T-helper 17 cell (primary cell): ENCODE data around the gene CCDC186. TPM values are rescaled to one million over a fixed set of nuclear protein-coding genes. Genes with fewer than 3 reads are reported as not detected.
A peak's percentile ranks its signal among the peaks of the same experiment; 100 is the strongest.

Experiments
- ATAC-seq: fragments of 150-1000 bp; cut with Tn5 transposase; 2 replicates; pipeline ENCODE4 v1.10.0; 2021; ENCODE audit warnings: mild to moderate bottlenecking, moderate library complexity
- DNase-seq, 3 donors: peaks; one replicate each; pipeline versions ENCODE4 v3.0.0 to v3.0.0-alpha.2; 2020 to 2021
- H3K9me3 ChIP-seq: one replicate; pipeline ENCODE4 v1.7.0; 2013; ENCODE audit warnings: low read length, mild to moderate bottlenecking; ENCODE audit not compliant: control insufficient read depth, poor library complexity, severe bottlenecking
- H3K27ac Mint-ChIP-seq: one replicate; pipeline ENCODE4 v1.8.0; 2022; ENCODE audit warnings: mild to moderate bottlenecking, moderate library complexity, mixed read lengths
- H3K27me3 Mint-ChIP-seq: one replicate; pipeline ENCODE4 v1.8.0; 2022; ENCODE audit warnings: mixed read lengths
- H3K36me3 Mint-ChIP-seq: one replicate; pipeline ENCODE4 v1.8.0; 2022; ENCODE audit warnings: low read depth, mixed read lengths
- H3K4me1 Mint-ChIP-seq: one replicate; pipeline ENCODE4 v1.8.0; 2022; ENCODE audit warnings: mild to moderate bottlenecking, mixed read lengths
- H3K4me3 Mint-ChIP-seq: one replicate; pipeline ENCODE4 v1.8.0; 2022; ENCODE audit warnings: mild to moderate bottlenecking, moderate library complexity, mixed read lengths
- total RNA-seq, 4 donors: library from RNA in 2 of 4; stranded (reverse) in 2 of 4; gene quantifications; one replicate each; pipeline ENCODE4 v1.2.3 and lab custom pipeline; 2022 to 2026

CCDC186 gene
- total RNA-seq, 2 donors from 2014 or later, result 44.8 to 47.6 TPM

DNA sequence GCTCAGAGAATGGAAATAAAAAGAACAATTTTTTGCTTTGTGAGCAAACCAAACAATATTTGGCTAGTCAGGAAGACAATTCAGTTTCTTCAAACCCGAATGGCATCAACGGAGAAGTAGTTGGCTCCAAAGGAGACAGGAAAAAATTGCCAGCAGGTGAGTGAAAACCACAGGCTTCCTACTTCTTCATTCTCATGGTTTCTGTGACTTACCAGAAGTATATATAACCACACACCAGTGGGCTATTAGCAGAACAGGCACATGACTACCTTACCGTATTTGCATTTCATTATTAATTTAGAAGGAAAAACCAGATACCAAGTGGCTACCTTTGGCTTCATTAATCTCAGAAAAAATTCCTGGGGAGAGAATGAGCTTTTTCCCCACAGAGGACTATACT, 14.0 kb upstream of the CCDC186 start:
- DNase-seq, result no peak
- Mint-ChIP-seq H3K27me3 (peaks cover 20% of the 10 kb centered on the region), H3K27ac (no peak overlapping the region), H3K4me1 (no peaks in the 10 kb centered on the region), H3K4me3 (no peak overlapping the region), H3K36me3 (no peaks in the 10 kb centered on the region)
- H3K9me3 ChIP-seq, result no peaks in the 10 kb centered on the region
- no peak for ATAC-seq

DNA sequence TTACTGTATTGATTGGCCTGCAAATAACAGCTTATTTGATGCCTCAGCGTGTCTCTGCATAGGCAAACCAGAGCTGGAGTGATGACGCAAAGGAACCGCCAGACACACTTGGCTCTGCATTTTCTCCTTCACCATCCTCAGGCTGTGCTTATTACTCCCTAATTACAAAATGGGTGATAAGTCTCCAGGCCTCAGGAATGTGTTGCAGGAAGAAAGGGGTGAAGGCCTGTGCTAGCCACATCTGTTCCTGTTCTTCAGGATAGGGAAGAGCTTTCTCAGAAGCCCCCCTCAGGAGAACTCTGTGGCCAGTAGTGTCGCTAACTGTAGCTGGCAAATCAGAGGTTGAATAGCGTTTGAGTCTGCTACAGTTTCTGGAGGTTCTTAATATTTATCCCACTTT, 10.3 kb upstream of the CCDC186 start:
- H3K9me3 ChIP-seq, result no peaks in the 10 kb centered on the region
- no peak overlapping the region for H3K27ac Mint-ChIP-seq
- peaks cover 19% of the 10 kb centered on the region for H3K27me3 Mint-ChIP-seq
- no peaks in the 10 kb centered on the region for H3K4me1 Mint-ChIP-seq
- H3K4me3 Mint-ChIP-seq, result no peak overlapping the region
- no peaks in the 10 kb centered on the region for H3K36me3 Mint-ChIP-seq
- no peak for ATAC-seq
- no peak for DNase-seq

DNA sequence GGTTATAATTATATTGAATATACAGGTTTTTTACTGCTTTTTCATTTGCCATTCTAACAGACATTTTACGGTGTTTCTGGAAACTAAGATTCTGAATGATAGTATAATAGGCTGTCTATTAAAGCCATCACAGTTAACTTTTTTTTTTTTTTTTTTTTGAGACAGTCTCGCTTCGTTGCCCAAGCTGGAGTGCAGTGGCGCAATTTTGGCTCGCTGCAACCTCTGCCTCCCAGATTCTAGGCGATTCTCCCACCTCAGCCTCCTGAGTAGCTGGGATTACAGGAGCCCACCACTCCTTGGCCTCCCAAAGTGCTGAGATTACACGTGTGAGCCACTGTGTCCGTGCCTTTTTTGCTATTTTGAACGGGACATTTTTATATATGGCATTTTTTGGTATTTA, 9.6 kb upstream of the CCDC186 start:
- Mint-ChIP-seq H3K36me3 (no peaks in the 10 kb centered on the region), H3K27ac (no peak overlapping the region), H3K4me1 (no peaks in the 10 kb centered on the region), H3K27me3 (peaks cover 19% of the 10 kb centered on the region), H3K4me3 (no peak overlapping the region)
- no peak for DNase-seq
- no peak for ATAC-seq
- no peaks in the 10 kb centered on the region for H3K9me3 ChIP-seq

DNA sequence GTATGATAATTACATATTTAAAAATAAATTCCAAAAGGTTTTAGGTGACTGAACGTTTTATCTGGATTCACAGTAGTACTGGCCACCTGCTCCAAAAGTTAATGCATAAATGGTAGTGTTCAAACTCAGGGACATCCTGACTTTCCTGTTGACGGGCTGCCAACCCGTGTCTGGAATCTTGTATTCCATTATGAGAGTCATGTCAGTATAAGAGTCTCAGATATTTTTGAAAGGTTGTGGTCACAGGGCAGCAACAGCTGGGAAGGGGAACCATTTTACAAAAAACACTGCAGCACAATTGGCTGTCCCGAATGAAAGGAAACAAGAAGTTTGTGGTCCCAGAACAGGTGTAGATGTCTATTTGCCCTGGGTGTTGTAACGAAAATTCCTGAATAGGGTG, 8.0 kb upstream of the CCDC186 start:
- H3K4me1 Mint-ChIP-seq, result peaks cover 2% of the 10 kb centered on the region

DNA sequence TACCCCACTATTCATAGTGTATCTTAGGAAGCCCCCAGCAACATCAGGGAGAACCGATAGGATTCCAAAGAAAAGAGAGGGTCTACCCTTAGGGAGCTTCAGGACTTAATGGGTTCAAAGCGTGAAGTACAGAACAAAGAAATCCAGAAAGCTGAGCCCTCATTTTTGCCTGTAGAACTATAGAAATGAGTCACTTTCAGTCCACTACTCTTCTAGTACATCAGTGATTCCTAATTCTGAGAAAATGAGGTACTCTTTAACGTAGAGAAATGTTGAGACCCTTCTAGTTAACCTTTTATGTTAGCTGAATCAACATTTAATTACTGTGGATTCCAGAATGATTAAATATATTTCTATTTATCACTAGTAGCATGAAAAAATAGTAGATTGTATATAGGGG, 6.9 kb upstream of the CCDC186 start:
- no peak for ATAC-seq
- DNase-seq, result no peak
- Mint-ChIP-seq H3K4me3 (no peak overlapping the region), H3K36me3 (no peaks in the 10 kb centered on the region), H3K27me3 (peaks cover 4% of the 10 kb centered on the region), H3K27ac (no peak overlapping the region), H3K4me1 (peaks cover 4% of the 10 kb centered on the region)
- H3K9me3 ChIP-seq, result no peaks in the 10 kb centered on the region

More for the DNA sequence above, 8.0 kb upstream of the CCDC186 start:
- Mint-ChIP-seq H3K36me3 (no peaks in the 10 kb centered on the region), H3K4me3 (no peak overlapping the region), H3K27ac (no peak overlapping the region), H3K27me3 (peaks cover 7% of the 10 kb centered on the region)
- ATAC-seq (no peak), DNase-seq (no peak)
- no peaks in the 10 kb centered on the region for H3K9me3 ChIP-seq

DNA sequence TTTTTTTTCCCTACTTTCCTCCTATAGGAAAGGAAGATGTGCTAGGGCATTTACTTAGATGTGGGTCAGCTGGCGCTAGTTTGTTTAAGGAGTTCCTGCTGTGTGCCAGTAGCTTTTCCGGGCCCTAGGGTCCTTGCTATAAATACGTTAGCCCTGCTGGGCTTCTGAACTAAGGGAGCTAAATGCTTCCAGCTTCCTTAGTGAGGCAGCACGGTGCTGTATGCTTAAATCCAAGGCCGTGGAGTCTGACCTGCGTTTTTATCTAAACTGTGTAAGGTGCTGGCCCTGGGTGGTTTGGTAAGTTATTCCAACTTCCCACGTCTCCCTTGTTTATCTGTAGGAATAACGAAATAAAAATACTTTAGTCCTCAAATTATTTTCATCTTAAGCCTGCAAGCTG, 5.7 kb upstream of the CCDC186 start:
- Mint-ChIP-seq H3K36me3 (no peaks in the 10 kb centered on the region), H3K4me1 (peaks cover 12% of the 10 kb centered on the region), H3K27me3 (peaks cover 1% of the 10 kb centered on the region), H3K4me3 (no peak overlapping the region), H3K27ac (no peak overlapping the region)
- no peak for DNase-seq
- ATAC-seq, result no peak
- H3K9me3 ChIP-seq, result no peaks in the 10 kb centered on the region

DNA sequence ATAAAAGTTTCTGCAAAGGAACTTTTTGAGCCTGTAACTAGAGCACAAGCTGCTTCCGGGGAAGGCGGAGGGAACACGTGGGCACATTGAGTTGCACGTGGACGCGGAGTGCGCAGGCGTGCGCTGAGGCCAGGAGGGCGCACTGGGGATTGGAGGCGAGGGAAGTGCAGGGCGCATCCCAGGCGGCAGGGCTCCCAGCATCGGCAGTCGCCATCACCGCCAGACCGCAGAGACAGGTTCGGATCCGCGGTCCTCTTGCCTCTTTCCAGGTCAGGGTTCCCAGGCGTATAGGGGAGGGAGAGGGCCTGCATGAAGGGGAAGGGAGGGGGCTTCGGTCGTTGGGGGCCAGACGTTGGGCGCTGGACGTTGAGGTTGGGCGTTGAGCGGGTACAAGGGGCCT, 5.1 kb upstream of the CCDC186 start, which contains the start of gene TDRD1:
Gene TDRD1, plus strand, starts transcription at position 206 of the 400 bp plus-strand sequence. CDS start 8,479 bp downstream, outside the sequence.
- H3K9me3 ChIP-seq, result no peaks in the 10 kb centered on the region
- Mint-ChIP-seq H3K4me3 (peak within 1 kb of the TSS; percentile 22), H3K4me1 (peaks cover 16% of the 10 kb centered on the region), H3K27me3 (no peaks in the 10 kb centered on the region), H3K27ac (no peak within 1 kb of the TSS), H3K36me3 (no peaks in the 10 kb centered on the region)
- no peak for ATAC-seq
- no peak for DNase-seq

DNA sequence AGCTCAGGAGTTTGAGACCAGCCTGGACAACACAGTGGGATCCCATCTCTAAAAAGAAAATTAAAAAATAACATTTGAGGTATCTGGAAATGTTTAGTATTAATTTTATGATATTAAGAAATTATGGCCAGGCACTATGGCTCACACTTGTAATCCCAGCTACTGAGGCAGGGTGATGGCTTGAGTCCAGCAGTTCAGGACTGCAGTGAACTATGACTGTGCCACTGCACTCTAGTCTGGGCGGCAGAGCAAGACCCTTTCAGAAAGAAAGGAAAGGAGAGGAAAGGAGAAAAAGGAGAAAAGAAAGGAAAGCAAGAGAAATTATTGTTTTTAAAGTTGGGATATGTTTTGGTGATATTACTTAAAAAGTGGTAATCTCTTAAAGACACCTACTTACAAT, 2.5 kb upstream of the CCDC186 start:
- no peak for ATAC-seq
- Mint-ChIP-seq H3K4me3 (no peak overlapping the region), H3K36me3 (no peaks in the 10 kb centered on the region), H3K27me3 (no peaks in the 10 kb centered on the region), H3K27ac (no peak overlapping the region), H3K4me1 (peaks cover 37% of the 10 kb centered on the region)
- no peaks in the 10 kb centered on the region for H3K9me3 ChIP-seq
- DNase-seq, result no peak

DNA sequence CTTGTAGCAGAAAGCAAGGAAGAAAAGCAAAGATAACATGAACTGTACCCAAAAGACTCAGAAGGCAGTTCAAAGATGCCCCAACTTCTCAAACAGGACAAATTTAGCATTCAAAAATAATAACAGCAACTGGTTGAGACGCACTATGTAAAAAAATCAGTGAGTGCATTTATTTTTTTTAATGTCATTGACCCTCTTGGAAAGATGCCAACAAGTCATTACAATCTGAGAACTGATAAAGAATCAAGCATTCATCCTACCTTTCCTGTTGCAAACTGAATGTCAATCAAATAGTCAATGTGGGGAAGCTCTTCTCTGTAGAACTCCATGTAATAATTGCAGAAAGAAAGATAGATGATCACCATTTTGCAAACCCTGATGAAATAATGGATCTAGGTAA, 1.7 kb upstream of the CCDC186 start:
- Mint-ChIP-seq H3K36me3 (no peaks in the 10 kb centered on the region), H3K27ac (no peak overlapping the region), H3K4me3 (no peak overlapping the region), H3K27me3 (no peaks in the 10 kb centered on the region), H3K4me1 (peaks cover 37% of the 10 kb centered on the region)
- no peaks in the 10 kb centered on the region for H3K9me3 ChIP-seq
- no peak for DNase-seq
- ATAC-seq, result no peak

DNA sequence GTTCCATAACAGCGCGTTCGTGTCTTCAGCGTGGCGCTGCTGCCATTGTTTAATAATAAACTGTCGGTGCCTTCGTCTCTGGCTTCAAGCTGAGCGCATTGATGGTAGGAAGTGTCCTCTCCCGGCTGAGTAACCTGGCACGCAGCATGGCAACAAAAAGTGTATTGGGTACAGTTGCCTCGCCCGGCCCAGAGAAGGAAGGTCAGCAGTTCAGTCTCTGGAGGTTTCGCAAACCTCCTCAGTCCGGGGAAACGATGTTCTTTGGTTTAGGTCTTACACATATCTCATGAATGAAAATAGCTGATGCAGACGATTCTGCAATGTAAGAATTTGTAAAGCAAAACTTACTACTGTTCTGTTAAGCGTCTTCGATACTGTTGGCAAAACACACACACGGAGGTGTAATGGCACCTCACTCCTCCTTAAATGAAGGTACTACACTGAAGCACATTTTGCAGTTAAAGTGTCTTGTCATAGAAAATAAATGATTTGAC, 739 bp upstream of the CCDC186 start:
- no peak for ATAC-seq
- Mint-ChIP-seq H3K36me3 (no peaks in the 10 kb centered on the region), H3K27ac (peak overlapping the region; percentile 99), H3K4me1 (peaks cover 40% of the 10 kb centered on the region), H3K4me3 (peak overlapping the region; percentile 99), H3K27me3 (no peaks in the 10 kb centered on the region)
- DNase-seq, result no peak
- H3K9me3 ChIP-seq, result no peaks in the 10 kb centered on the region

DNA sequence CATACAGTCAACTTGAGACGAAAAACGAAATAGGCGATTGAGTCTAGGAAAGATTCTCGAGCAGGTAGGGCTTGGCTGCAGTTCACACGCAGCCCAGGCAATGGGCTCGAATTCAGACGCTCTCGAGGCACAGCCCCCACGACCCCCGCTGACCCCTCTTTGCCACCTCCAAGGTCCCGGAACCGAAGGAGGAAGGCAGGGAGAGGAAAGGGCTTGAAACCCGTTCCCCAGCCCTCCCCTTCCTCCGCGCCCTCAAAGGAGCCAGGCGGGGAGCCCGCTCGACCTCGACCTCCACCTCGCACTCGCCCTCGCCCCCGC, 441 bp downstream of the CCDC186 start:
- H3K4me3 Mint-ChIP-seq, result peak overlapping the region; percentile 99
- peaks cover 40% of the 10 kb centered on the region for H3K4me1 Mint-ChIP-seq
- no peaks in the 10 kb centered on the region for H3K9me3 ChIP-seq
- DNase-seq (no peak), ATAC-seq (no peak)
- no peaks in the 10 kb centered on the region for H3K36me3 Mint-ChIP-seq
- no peaks in the 10 kb centered on the region for H3K27me3 Mint-ChIP-seq
- peak overlapping the region; percentile 99 for H3K27ac Mint-ChIP-seq

DNA sequence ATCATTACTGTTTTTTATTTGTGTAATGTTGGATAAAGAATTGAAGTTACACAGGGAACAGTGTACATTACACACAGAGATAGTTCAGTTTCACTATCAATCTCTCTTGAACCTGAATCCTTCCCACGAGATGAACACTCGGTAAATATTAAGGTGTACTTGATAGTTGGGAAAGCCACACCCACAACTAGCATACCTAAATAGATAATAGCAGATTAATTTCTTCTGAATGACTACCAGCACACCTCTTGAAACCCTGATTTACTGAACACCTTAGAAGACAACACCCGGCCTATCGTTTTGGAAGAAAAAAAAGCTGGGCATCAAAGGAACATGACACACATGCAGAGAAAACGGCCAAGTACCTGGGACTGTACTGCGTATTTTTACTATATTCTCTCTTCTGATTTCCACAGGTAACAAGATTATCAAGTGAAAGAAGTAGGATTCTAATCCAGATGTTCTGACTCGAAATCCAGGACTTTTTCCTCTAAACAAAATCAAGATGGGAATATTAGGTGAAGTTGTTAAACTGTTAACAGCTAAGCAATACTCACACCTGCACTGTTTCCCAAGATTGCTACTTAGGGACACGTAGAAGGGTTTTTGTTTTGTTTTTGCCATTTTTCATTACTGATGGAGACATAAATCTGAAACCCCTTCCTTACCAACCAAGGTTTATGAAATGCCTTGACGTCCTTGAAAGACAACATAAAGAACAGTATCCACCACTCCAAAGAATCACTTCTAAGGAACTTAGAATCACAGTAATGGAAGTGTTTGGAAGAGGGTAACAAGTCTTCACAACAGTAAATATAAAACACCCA, 1.0 kb downstream of the CCDC186 start:
- Mint-ChIP-seq H3K36me3 (no peaks in the 10 kb centered on the region), H3K27me3 (no peaks in the 10 kb centered on the region), H3K27ac (peak overlapping the region; percentile 99), H3K4me1 (peaks cover 42% of the 10 kb centered on the region), H3K4me3 (peak overlapping the region; percentile 99)
- no peak for DNase-seq
- ATAC-seq, result no peak
- no peaks in the 10 kb centered on the region for H3K9me3 ChIP-seq

DNA sequence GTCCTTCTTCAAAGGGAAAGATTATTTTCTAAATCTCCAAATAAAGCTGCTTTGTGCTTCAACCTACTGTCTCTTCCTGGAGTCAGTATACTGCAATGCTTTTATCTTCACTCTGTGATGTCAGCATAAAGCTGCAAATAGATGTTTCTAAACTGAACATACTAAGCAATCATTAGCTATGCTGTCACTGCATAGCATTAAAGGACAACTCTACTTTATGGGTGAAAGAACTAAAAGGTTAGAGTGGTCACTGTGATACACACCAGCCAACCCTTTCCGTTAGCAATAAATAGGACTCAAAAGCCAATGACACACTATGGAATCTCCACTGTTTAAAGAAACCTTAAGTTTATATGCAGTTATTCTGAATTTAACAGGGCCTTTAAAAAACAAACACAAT, 1.8 kb downstream of the CCDC186 start:
- no peaks in the 10 kb centered on the region for H3K27me3 Mint-ChIP-seq
- H3K27ac Mint-ChIP-seq, result peak overlapping the region; percentile 99
- H3K36me3 Mint-ChIP-seq, result peaks cover 2% of the 10 kb centered on the region
- no peaks in the 10 kb centered on the region for H3K9me3 ChIP-seq
- H3K4me1 Mint-ChIP-seq, result peaks cover 43% of the 10 kb centered on the region
- DNase-seq (no peak), ATAC-seq (no peak)
- H3K4me3 Mint-ChIP-seq, result peak overlapping the region; percentile 99

DNA sequence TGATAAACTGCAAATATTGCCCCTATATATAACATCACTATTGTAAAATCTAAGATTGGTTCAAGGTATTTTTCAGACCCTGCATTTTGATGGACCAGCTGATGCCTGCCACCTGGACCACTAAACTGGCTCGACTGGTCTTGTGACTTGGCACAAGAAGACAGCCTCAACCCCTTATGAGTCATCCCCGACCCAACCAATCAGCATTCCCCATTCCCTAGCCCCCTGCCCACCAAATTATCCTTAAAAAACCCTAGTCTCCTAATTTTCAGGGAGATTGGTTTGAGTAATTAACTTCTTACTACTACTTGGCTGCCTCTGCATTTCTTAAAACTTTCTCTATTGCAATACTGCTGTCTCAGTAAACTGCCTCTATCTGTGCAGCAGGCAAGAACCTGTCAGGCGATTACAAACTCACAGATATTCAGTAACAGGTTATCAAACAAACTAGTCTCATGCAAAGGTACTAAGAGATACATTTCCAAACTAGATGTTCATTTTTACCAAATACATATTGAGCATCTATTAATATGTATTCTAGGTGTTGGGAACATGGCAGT, 5.5 kb downstream of the CCDC186 start:
- no peak for ATAC-seq
- H3K27ac Mint-ChIP-seq, result no peak overlapping the region

More for the DNA sequence above, 5.5 kb downstream of the CCDC186 start:
- H3K4me1 Mint-ChIP-seq, result peaks cover 43% of the 10 kb centered on the region
- H3K4me3 Mint-ChIP-seq, result no peak overlapping the region
- H3K9me3 ChIP-seq, result no peaks in the 10 kb centered on the region
- DNase-seq, result no peak
- H3K36me3 Mint-ChIP-seq, result peaks cover 5% of the 10 kb centered on the region
- H3K27me3 Mint-ChIP-seq, result no peaks in the 10 kb centered on the region
